OCI-LY1 (cell line): ENCODE measurements around the gene CHID1.

Experiments
- H2AFZ ChIP-seq: fragments of 200-600 bp; sonication (generic), shearing (Covaris generic); 2 replicates; pipeline ENCODE4 v1.6.0; 2014; ENCODE audit warnings: antibody characterized with exemption, mild to moderate bottlenecking, low read length
- H3F3A ChIP-seq: fragments of 200-600 bp; sonication (generic), shearing (Covaris generic); 2 replicates; pipeline ENCODE4 v1.6.0; 2014; ENCODE audit warnings: mild to moderate bottlenecking, antibody characterized with exemption, low read length, moderate library complexity; ENCODE audit not compliant: insufficient read depth
- H3K27ac ChIP-seq: fragments of 200-600 bp; sonication (generic); 2 replicates; pipeline ENCODE4 v1.5.1; 2014; ENCODE audit warnings: low read length, mixed run types, mild to moderate bottlenecking, low read depth; ENCODE audit not compliant: poor library complexity, severe bottlenecking
- H3K27me3 ChIP-seq: fragments of 200-600 bp; sonication (generic); 2 replicates; pipeline ENCODE4 v1.6.0; 2014; ENCODE audit warnings: antibody characterized with exemption, mild to moderate bottlenecking, low read length, moderate library complexity; ENCODE audit not compliant: insufficient read depth
- H3K36me3 ChIP-seq: fragments of 200-600 bp; sonication (generic); 2 replicates; pipeline ENCODE4 v1.6.1; 2014; ENCODE audit warnings: mild to moderate bottlenecking, antibody characterized with exemption, low read length, moderate library complexity, mixed read lengths; ENCODE audit not compliant: insufficient read depth
- H3K4me1 ChIP-seq: fragments of 200-600 bp; sonication (generic); 2 replicates; pipeline ENCODE4 v1.5.1; 2014; ENCODE audit warnings: mild to moderate bottlenecking, low read length, moderate library complexity; ENCODE audit not compliant: insufficient read depth, severe bottlenecking
- H3K4me2 ChIP-seq: fragments of 200-600 bp; sonication (generic), shearing (Covaris generic); 2 replicates; pipeline ENCODE4 v1.6.1; 2014; ENCODE audit warnings: low read length
- H3K4me3 ChIP-seq: fragments of 200-600 bp; sonication (generic); 2 replicates; pipeline ENCODE4 v1.5.1; 2014; ENCODE audit warnings: low read length, low read depth, mild to moderate bottlenecking, mixed read lengths; ENCODE audit not compliant: poor library complexity, severe bottlenecking
- H3K79me2 ChIP-seq: fragments of 200-600 bp; shearing (Covaris generic); 2 replicates; pipeline ENCODE4 v1.6.1; 2016; ENCODE audit warnings: mixed run types, low read length, mixed read lengths; ENCODE audit not compliant: insufficient read depth
- H3K9ac ChIP-seq: fragments of 200-600 bp; sonication (generic), shearing (Covaris generic); 2 replicates; pipeline ENCODE4 v1.6.1; 2014; ENCODE audit warnings: mild to moderate bottlenecking, low read length, mixed read lengths
- H3K9me2 ChIP-seq: fragments of 200-600 bp; sonication (generic), shearing (Covaris generic); 2 replicates; pipeline ENCODE4 v1.6.1; 2014; ENCODE audit warnings: low read depth, mild to moderate bottlenecking, low read length, mixed read lengths
- H3K9me3 ChIP-seq: fragments of 200-600 bp; shearing (Covaris generic); 2 replicates; pipeline ENCODE4 v1.6.1; 2014; ENCODE audit warnings: low read length, mixed read lengths
- H4K20me1 ChIP-seq: fragments of 200-600 bp; sonication (generic), shearing (Covaris generic); 2 replicates; pipeline ENCODE4 v1.6.0; 2016; ENCODE audit warnings: mild to moderate bottlenecking, low read length; ENCODE audit not compliant: insufficient read depth
- EZH2 ChIP-seq: fragments of 200-600 bp; sonication (generic), shearing (Covaris generic); IDR thresholded peaks from 2 replicates; pipeline ENCODE4 v1.8.0; 2017; ENCODE audit warnings: borderline replicate concordance, mixed run types, mild to moderate bottlenecking, antibody characterized with exemption, low read length, moderate library complexity, mixed read lengths
- TF ChIP-seq, protein P1 (sequence below): fragments of 200-600 bp; sonication (generic), shearing (Covaris generic); IDR thresholded peaks from 2 replicates; pipeline ENCODE4 v1.5.1; 2017; ENCODE audit warnings: mild to moderate bottlenecking, antibody characterized with exemption, low read length, moderate library complexity, mixed read lengths

CHID1 gene

DNA sequence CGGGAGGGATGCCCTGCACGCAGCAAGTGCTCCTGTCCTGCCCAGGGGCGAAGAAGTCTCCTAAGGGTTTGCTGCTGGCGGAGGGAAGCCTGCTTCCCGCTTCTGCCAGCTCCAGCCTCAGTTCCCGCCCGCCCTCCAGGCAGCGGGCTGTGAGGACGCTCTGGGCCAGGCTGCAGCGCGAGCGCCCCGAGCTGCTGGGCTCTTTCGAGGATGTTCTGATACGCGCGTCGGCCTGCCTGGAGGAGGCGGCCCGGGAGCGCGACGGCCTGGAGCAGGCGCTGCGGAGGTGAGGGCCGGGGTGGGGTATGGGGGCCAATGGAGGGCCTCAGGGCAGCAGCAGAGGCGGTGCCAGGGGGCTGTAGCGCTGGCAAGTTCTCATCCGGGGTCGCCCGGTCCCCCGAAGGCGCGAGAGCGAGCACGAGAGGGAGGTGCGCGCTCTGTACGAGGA is 80.7 kb downstream of the CHID1 start:
- H3K4me2 ChIP-seq = peak overlapping the region; percentile 70
- H3K27me3 ChIP-seq = peaks cover 22% of the 10 kb centered on the region
- H3K4me1 ChIP-seq = peaks cover 31% of the 10 kb centered on the region
- H3K9ac ChIP-seq = no peak overlapping the region
- H3K36me3 ChIP-seq = peaks cover 10% of the 10 kb centered on the region
- H4K20me1 ChIP-seq = no peaks in the 10 kb centered on the region
- H3K27ac ChIP-seq = no peak overlapping the region
- peak overlapping the region; percentile 47 for H3K4me3 ChIP-seq
- H3K9me3 ChIP-seq = no peaks in the 10 kb centered on the region
- H3K79me2 ChIP-seq = no peaks in the 10 kb centered on the region
- TF ChIP-seq, protein P1, sequence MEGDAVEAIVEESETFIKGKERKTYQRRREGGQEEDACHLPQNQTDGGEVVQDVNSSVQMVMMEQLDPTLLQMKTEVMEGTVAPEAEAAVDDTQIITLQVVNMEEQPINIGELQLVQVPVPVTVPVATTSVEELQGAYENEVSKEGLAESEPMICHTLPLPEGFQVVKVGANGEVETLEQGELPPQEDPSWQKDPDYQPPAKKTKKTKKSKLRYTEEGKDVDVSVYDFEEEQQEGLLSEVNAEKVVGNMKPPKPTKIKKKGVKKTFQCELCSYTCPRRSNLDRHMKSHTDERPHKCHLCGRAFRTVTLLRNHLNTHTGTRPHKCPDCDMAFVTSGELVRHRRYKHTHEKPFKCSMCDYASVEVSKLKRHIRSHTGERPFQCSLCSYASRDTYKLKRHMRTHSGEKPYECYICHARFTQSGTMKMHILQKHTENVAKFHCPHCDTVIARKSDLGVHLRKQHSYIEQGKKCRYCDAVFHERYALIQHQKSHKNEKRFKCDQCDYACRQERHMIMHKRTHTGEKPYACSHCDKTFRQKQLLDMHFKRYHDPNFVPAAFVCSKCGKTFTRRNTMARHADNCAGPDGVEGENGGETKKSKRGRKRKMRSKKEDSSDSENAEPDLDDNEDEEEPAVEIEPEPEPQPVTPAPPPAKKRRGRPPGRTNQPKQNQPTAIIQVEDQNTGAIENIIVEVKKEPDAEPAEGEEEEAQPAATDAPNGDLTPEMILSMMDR = no peak
- TF ChIP-seq EZH2 = no peak
- H2AFZ ChIP-seq = no peak overlapping the region
- H3K9me2 ChIP-seq = no peaks in the 10 kb centered on the region
- H3F3A ChIP-seq = no peaks in the 10 kb centered on the region

DNA sequence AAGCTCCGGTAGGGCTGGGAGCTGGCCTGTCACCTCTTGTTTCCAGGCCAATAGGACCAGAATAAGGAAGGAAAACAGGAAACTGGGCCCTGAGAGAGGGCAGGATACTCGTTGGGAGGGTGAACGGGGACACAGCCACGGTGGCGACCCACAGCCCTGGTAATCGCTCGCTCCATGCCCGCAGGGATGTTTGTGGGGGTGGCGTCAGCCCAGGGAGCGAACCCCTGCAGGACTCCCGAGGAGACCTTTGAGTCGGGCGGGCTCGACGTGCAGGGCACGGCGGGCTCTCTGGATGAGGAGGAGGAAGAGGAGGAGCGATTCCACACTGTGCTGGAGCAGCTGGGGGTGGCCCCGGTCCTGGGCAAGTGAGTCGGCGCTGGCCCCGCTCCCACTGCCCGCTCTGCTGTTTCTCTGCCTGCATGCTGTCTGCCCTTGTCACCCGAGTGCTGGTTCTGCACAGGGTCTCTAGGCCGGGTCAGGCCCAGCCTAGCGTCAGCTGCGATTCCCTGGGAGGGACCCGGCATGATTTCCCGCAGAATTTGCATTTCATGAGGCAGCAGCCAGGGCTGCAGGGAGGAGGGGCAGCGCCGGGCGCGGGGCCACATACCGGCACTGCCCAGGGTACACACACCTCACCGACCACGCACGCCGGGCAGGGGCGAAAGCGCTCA is 81.3 kb downstream of the CHID1 start:
- Histone ChIP-seq H3K9me3 (no peaks in the 10 kb centered on the region), H2AFZ (no peak overlapping the region), H3K4me3 (peak overlapping the region; percentile 47), H3K9ac (no peak overlapping the region), H3K36me3 (peaks cover 14% of the 10 kb centered on the region), H4K20me1 (no peaks in the 10 kb centered on the region), H3K9me2 (no peaks in the 10 kb centered on the region), H3K27me3 (peaks cover 22% of the 10 kb centered on the region), H3K27ac (no peak overlapping the region), H3K4me1 (peaks cover 31% of the 10 kb centered on the region), H3K4me2 (peak overlapping the region; percentile 70), H3F3A (no peaks in the 10 kb centered on the region), H3K79me2 (no peaks in the 10 kb centered on the region)
- TF ChIP-seq, protein P1 = no peak
- no peak for TF ChIP-seq EZH2

DNA sequence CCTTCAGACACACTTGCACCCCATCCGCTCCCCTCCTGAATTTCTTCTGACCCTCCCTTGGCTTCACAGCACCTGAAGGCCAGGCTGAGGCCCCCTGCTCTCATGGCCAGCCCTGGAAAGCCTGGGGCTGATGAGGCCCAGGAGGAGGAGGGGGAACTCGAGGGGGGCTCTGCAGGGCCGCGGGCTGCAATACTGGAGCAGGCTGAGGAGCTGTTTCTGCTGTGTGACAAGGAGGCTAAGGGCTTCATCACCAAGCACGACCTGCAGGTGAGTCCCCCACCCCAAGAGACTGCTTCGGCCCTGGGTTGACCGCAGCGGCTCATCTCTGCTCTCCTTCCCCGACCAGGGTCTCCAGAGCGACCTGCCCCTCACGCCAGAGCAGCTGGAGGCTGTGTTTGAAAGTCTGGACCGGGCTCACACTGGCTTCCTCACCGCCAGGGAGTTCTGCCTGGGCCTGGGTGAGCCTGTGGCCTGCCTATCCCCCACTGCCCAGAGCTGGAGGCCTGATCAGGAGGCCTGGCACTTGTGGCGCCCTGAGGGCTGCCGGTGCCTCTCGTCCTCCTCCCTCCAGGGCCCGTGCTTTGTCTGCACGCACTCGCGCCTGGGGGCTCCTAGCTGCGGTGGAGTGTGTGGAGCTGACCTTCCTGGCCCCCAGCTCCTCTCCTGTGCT is 82.0 kb downstream of the CHID1 start:
- Histone ChIP-seq H3F3A (no peaks in the 10 kb centered on the region), H4K20me1 (no peaks in the 10 kb centered on the region), H3K36me3 (peaks cover 14% of the 10 kb centered on the region), H3K4me1 (peaks cover 31% of the 10 kb centered on the region), H3K4me2 (no peak overlapping the region), H3K9me3 (no peaks in the 10 kb centered on the region), H3K27ac (no peak overlapping the region), H3K27me3 (peaks cover 22% of the 10 kb centered on the region), H3K4me3 (no peak overlapping the region), H3K9me2 (no peaks in the 10 kb centered on the region), H3K9ac (no peak overlapping the region), H3K79me2 (no peaks in the 10 kb centered on the region), H2AFZ (no peak overlapping the region)
- TF ChIP-seq EZH2 = no peak
- TF ChIP-seq, protein P1 = no peak
